Measurements from ENCODE around the gene KIAA0232.
"Not testable (repeated sequence)": the region's sequence is repeated elsewhere in the genome, so short reads cannot be mapped to it uniquely, and the experiment has no call there.

DNA sequence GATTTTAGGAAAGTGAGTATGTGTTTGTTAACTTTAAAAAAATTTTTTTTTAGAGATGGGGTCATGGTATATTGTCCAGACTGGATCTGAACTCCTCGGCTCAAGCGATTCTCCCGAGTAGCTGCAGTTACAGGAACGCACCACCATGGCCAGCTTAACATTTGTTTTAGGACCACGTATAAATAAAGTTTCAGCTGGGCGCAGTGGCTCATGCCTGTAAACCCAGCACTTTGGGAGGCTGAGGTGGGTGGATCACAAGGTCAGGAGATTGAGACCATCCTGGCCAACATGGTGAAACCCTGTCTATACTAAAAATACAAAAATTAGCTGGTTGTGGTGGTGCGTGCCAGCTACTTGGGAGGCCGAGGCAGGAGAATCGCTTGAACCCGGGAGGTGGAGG is 129.4 kb downstream of the KIAA0232 start:
- TF ChIP-seq, protein P1, sequence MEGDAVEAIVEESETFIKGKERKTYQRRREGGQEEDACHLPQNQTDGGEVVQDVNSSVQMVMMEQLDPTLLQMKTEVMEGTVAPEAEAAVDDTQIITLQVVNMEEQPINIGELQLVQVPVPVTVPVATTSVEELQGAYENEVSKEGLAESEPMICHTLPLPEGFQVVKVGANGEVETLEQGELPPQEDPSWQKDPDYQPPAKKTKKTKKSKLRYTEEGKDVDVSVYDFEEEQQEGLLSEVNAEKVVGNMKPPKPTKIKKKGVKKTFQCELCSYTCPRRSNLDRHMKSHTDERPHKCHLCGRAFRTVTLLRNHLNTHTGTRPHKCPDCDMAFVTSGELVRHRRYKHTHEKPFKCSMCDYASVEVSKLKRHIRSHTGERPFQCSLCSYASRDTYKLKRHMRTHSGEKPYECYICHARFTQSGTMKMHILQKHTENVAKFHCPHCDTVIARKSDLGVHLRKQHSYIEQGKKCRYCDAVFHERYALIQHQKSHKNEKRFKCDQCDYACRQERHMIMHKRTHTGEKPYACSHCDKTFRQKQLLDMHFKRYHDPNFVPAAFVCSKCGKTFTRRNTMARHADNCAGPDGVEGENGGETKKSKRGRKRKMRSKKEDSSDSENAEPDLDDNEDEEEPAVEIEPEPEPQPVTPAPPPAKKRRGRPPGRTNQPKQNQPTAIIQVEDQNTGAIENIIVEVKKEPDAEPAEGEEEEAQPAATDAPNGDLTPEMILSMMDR (IDR thresholded peaks at IDR 0.05 in 8 of 11, conservative IDR thresholded peaks at IDR 0.05 in 3 of 11), result not testable (repeated sequence)
- TF ChIP-seq POLR2A (IDR thresholded peaks at IDR 0.05), result not testable (repeated sequence)
